Omental fat pad (tissue), 4 donors: Measurements from ENCODE around the gene CARMIL1. TPM values are rescaled to one million over a fixed set of nuclear protein-coding genes. Genes with fewer than 3 reads are reported as not detected.
"Not testable (repeated sequence)": the region's sequence is repeated elsewhere in the genome, so short reads cannot be mapped to it uniquely, and the experiment has no call there.

Experiments used
- ATAC-seq: fragments of 150-250 bp; one replicate; pipeline ENCODE4 v1.9.1; 2016; ENCODE audit warnings: mild to moderate bottlenecking, moderate library complexity; ENCODE audit not compliant: low FRiP score
- DNase-seq: peaks from one replicate; pipeline ENCODE4 v3.0.0-alpha.2; 2019; ENCODE audit warnings: low spot score
- total RNA-seq, 4 donors: library from RNA; depleted of rRNA; stranded (reverse); fragments of >200 nt; gene quantifications; one replicate each; pipeline ENCODE4 v1.1.0, GENCODE V29; 2016
- TF ChIP-seq, protein P1 (sequence below), 3 donors: fragments of 450-650 bp; IDR thresholded peaks; one replicate each; pipeline ENCODE4 v1.5.1; 2016 to 2017; ENCODE audit warnings: antibody characterized with exemption in 3 of 3, mild to moderate bottlenecking in 3 of 3, moderate library complexity in 2 of 3

Gene CARMIL1
- total RNA-seq, 4 donors from 2014 or later = 24.4 to 35.3 (median 29.6) TPM

DNA sequence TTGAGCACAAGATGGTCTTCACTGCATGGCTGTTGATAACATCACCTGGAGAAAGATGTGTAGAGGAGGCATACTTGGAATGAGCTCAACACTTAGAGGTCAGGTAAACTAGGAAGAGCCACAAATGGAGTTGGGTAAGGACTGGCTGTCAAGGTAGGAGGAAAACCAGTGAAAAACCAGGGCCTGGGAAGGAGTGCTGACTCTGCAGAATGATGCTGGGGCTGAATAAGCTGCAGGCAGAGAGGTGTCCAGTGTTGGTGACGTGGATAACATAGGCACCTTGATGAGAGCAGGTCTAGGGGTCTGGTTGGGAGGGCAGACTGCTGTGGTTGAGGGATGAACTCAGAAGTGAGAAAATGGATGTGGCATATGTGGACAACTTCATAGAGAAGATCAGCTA lies 160.2 kb downstream of the CARMIL1 start:
- TF ChIP-seq, protein P1, sequence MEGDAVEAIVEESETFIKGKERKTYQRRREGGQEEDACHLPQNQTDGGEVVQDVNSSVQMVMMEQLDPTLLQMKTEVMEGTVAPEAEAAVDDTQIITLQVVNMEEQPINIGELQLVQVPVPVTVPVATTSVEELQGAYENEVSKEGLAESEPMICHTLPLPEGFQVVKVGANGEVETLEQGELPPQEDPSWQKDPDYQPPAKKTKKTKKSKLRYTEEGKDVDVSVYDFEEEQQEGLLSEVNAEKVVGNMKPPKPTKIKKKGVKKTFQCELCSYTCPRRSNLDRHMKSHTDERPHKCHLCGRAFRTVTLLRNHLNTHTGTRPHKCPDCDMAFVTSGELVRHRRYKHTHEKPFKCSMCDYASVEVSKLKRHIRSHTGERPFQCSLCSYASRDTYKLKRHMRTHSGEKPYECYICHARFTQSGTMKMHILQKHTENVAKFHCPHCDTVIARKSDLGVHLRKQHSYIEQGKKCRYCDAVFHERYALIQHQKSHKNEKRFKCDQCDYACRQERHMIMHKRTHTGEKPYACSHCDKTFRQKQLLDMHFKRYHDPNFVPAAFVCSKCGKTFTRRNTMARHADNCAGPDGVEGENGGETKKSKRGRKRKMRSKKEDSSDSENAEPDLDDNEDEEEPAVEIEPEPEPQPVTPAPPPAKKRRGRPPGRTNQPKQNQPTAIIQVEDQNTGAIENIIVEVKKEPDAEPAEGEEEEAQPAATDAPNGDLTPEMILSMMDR (IDR thresholded peaks at IDR 0.05) = no peak
- ATAC-seq (no peak), DNase-seq (no peak)

DNA sequence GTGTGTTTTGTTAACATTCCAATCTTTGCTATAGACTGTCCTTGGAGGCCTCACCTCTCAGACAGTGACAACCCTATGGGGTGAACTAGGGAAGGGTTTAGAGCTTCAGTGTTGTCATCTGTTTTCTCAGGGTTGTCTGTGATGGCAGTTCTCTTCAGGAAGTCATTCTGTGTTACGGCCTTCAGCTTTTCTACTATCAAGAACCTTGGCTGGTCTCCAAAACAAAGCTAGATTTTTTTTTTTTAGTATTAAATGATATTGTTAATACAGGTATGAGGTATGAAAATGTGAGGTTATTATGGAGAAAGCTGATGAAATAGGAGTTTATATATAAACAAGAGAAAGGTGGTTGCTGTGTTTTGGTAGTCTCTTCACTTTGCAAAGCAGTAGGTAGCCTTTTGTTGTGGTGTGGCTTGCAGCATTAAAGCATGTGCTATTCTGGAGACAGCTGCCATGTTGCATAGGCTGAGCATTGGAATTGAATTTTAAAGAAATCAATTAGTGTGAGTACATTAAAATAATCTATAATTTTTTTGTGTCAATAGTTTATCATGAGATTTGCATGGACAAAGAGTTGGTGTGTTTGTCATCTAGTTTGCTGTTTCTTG lies 162.6 kb downstream of the CARMIL1 start:
- DNase-seq (no peak), ATAC-seq (no peak)
- TF ChIP-seq, protein P1 (IDR thresholded peaks at IDR 0.05) = no peak

DNA sequence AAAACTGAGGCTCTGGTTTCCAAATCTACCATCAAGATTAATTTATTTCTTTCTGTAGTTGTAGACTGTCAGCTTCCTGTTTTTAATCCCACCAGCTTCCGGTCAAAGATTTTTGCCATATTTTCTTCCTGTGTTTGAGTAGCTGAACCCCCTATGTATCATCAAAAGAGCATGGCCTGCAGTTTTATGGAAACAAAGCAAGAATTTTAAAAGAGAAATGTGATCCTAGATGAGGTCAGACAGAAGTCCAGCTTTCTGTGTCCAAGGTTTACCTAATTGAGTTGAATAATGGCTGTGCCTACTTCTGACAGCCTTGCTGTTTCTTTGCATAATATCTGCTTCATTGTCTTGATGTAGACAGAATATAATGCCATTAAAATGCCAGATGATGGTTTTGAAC lies 163.7 kb downstream of the CARMIL1 start:
- TF ChIP-seq, protein P1 (IDR thresholded peaks at IDR 0.05) = no peak
- no peak for ATAC-seq
- no peak for DNase-seq

DNA sequence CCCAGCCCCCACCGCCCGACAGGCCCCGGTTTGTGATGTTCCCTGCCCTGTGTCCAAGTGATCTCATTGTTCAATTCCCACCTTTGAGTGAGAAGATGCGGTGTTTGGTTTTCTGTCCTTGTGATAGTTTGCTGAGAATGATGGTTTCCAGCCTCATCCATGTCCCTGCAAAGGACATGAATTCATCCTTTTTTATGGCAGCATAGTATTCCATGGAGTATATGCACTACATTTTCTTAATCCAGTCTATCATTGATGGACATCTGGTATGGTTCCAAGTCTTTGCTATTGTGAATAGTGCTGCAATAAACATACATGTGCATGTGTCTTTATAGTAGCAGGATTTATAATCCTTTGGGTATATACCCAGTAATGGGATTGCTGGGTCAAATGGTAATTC lies 165.3 kb downstream of the CARMIL1 start:
- not testable (repeated sequence) for DNase-seq, ATAC-seq

DNA sequence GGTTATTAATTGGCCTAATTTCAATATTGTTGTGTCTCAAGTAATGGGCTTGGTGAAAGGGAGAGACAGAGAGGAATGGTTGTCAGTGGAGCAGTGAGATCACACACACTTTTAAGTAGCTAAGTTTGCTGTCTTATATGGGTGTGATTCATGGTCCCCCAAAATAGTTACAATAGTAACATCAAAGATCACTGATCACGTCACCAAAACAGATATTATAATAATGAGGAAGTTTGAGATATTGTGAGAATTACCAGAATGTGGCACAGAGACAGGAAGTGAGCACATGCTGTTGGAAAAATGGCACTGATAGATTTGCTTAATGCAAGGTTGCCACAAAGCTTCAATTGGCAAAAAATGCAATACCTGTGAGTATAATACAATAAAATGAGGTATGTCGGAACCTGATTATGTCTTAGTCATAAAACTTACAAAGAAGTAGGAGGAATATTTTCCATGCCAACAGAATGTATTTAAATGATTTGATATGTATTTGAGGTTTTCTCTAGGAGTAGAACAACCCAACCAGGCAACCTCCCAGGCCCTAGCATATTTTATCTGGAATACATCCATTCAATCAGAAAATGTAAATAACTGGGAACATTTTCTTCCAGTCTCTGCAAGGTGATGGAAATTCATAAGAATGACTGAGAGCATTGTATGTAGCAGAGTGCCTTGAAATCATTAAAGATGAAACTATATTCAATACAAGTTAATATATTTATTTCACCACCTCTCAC lies 167.8 kb downstream of the CARMIL1 start:
- DNase-seq (no peak), ATAC-seq (no peak)
- TF ChIP-seq, protein P1 (IDR thresholded peaks at IDR 0.05) = no peak

DNA sequence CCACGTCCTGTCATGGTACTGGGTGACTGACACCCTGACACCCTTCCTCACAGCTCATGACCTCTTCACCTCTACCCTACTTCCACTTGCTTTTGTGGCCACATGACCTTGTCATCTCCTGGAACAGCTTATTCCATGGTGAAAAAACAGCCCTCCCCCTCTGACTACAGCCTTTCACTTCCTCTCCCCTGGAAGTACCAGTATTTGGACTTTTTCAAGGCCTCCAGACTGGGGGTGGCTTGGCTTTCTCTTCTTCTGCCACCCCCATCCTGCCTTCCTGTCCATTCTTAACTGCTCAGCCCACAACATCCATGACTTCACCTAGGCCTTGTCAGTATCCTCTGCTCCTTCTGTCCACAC lies 168.4 kb downstream of the CARMIL1 start:
- ATAC-seq = no peak
- no peak for DNase-seq
- TF ChIP-seq, protein P1 (IDR thresholded peaks at IDR 0.05) = no peak

DNA sequence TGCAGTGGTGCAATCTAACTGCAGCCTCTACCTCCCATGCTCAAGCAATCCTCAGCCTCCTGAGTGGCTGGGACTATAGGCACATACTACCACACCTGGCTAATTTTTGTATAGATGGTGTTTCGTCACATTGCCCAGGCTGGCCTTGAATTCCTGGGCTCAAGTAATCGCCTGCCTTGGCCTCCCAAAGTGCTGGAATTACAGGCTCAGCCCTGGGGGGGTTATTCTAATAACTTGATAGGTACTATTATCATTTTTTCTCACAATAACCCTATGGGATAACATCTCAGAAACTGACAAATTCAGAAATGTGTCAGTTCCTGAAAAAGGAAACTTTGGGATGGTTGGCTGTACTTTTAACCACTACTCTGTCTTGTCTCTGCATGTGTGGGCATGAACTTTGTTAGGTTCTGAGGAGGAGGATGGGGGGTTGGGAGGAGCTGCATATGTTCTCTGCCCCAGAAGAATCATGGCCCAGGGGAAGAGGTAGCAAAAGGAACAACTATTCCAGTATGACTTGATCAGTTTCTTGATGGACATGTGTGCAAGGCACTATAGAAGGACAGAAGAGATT lies 169.9 kb downstream of the CARMIL1 start:
- ATAC-seq (no peak), DNase-seq (no peak)

More for the DNA sequence above, 169.9 kb downstream of the CARMIL1 start:
- TF ChIP-seq, protein P1 (IDR thresholded peaks at IDR 0.05) = no peak
